RWPE1 (cell line): Measurements from ENCODE around the gene TMEM235.

ENCODE experiments used
- CTCF ChIA-PET: fragments of 350-600 bp; sonication (Branson Sonifier 250); formaldehyde crosslinking; extraction: SDS; loops from one replicate; lab custom pipeline; 2021; lab: Yijun Ruan, JAX
- POLR2A ChIA-PET: fragments of 400-600 bp; formaldehyde crosslinking; extraction: SDS; loops from one replicate; lab custom pipeline; 2020; ENCODE audit warnings: antibody characterized with exemption; ENCODE audit not compliant: low non-redundant PET; lab: Yijun Ruan, JAX
- DNase-seq: peaks from one replicate; pipeline ENCODE4 v3.0.0; 2012; ENCODE audit warnings: low spot score
- H3K27ac ChIP-seq: fragments of 450-650 bp; 2 replicates; pipeline ENCODE4 v1.5.1; 2017
- CTCF ChIP-seq: fragments of 450-650 bp; conservative IDR thresholded peaks from 2 replicates; pipeline ENCODE4 v1.5.1; 2017; ENCODE audit warnings: low read depth, mild to moderate bottlenecking

The TMEM235 gene

DNA sequence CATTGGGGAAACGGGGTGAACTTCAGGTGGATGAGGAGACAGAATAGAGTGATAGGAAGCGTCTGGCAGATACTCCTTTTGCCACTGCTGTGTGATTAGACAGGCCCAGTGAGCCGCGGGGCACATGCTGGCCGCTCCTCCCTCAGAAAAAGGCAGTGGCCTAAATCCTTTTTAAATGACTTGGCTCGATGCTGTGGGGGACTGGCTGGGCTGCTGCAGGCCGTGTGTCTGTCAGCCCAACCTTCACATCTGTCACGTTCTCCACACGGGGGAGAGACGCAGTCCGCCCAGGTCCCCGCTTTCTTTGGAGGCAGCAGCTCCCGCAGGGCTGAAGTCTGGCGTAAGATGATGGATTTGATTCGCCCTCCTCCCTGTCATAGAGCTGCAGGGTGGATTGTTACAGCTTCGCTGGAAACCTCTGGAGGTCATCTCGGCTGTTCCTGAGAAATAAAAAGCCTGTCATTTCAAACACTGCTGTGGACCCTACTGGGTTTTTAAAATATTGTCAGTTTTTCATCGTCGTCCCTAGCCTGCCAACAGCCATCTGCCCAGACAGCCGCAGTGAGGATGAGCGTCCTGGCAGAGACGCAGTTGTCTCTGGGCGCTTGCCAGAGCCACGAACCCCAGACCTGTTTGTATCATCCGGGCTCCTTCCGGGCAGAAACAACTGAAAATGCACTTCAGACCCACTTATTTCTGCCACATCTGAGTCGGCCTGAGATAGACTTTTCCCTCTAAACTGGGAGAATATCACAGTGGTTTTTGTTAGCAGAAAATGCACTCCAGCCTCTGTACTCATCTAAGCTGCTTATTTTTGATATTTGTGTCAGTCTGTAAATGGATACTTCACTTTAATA lies 7.0 kb upstream of the TMEM235 start:
- CTCF ChIA-PET, result no interaction called here
- H3K27ac ChIP-seq, result peak overlapping the region; percentile 44
- POLR2A ChIA-PET, result no interaction called here
- DNase-seq, result no peak
- TF ChIP-seq CTCF, result no peak

- POLR2A ChIA-PET, result interaction anchor here (0.6 kb wide), 1 partner anchor 27 kb away, joined by 3 read pairs; no protein-coding TSS in a partner anchor
- TF ChIP-seq CTCF, result no peak
Observed at GRCh38 chr17:78225088-78225865, 6.2 kb upstream of the TMEM235 start.

DNA sequence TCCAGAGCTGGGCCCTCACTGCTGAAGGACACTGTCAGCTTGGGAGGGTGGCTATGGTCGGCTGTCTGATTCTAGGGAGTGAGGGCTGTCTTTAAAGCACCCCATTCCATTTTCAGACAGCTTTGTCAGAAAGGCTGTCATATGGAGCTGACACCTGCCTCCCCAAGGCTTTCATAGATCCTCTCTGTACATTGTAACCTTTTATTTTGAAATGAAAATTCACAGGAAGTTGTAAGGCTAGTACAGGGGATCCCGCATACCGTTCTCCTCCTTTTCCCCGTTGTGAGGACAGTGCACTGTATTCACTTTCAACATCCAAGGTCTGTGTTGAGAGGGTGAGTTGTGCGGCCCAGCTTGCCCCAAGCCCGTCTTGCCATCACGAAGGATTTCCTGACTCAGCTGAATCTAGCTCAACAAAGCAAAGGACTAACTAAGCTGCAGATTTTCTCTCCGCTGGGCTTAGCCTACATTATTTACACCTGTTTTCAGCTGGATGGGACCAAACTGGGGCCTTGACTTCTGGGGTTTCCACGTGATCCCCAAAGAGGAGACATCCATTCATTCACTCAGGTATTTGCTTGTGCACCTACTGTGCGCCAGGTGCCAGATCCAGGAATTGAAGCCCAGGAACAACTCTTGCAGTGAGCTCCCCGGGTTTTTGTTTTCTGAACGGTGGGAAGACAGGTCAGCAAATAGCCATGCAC lies 5.2 kb upstream of the TMEM235 start:
- no peak for TF ChIP-seq CTCF
- no peak for DNase-seq
- ChIA-PET POLR2A (interaction anchor here (0.6 kb wide), 1 partner anchor 28 kb away, joined by 3 read pairs; no protein-coding TSS in a partner anchor), CTCF (interaction anchor here (0.6 to 1.4 kb wide), 3 partner anchors 13 to 1045 kb away, joined by 3 to 7 read pairs (median 5); no protein-coding TSS in a partner anchor)
- peak overlapping the region; percentile 12; the same call in 1 of the 2 replicates for H3K27ac ChIP-seq

More at GRCh38 chr17:78225088-78225865, 6.2 kb upstream of the TMEM235 start:
- H3K27ac ChIP-seq, result peak overlapping the region; percentile 44
- DNase-seq, result no peak
- CTCF ChIA-PET, result interaction anchor here (0.8 kb wide), 1 partner anchor 26 kb away, joined by 3 read pairs; no protein-coding TSS in a partner anchor

GRCh38 chr17:78226759-78227454 lies 4.5 kb upstream of the TMEM235 start:
- POLR2A ChIA-PET, result no interaction called here
- CTCF ChIA-PET, result interaction anchor here (0.6 to 1.4 kb wide), 3 partner anchors 12 to 1045 kb away, joined by 3 to 7 read pairs (median 5); no protein-coding TSS in a partner anchor
- no peak for DNase-seq
- H3K27ac ChIP-seq, result peak overlapping the region; percentile 12; the same call in 1 of the 2 replicates
- no peak for TF ChIP-seq CTCF

- TF ChIP-seq CTCF, result no peak
- H3K27ac ChIP-seq, result no peak overlapping the region
- ChIA-PET POLR2A (no interaction called here), CTCF (interaction anchor here (0.9 to 1.4 kb wide), 2 partner anchors 12 to 23 kb away, joined by 3 to 5 read pairs; no protein-coding TSS in a partner anchor)
- no peak for DNase-seq
Observed at GRCh38 chr17:78227455-78227916, 3.9 kb upstream of the TMEM235 start.
